G401.6 (cell line): ENCODE data around the gene TMCC1.
"Not testable (repeated sequence)": the region's sequence is repeated elsewhere in the genome, so short reads cannot be mapped to it uniquely, and the experiment has no call there.

Experiments used
- FAIRE-seq: peaks from 2 replicates; lab custom pipeline; 2012; peaks lifted over from hg19 to GRCh38; lab: Jason Lieb, UNC

TMCC1 gene

GRCh38 chr3:129893581-129894070 lies at the start of gene TMCC1:
TSS of gene TMCC1 (minus strand) at chr3:129893711.
- FAIRE-seq = no peak

- no peak for FAIRE-seq
Measured at GRCh38 chr3:129943020-129943419, 49.5 kb upstream of the TMCC1 start.

GRCh38 chr3:129942296-129942695 lies 48.8 kb upstream of the TMCC1 start:
- FAIRE-seq = no peak

GRCh38 chr3:129940086-129940485 lies 46.6 kb upstream of the TMCC1 start:
- FAIRE-seq = no peak

- no peak for FAIRE-seq
Measured at GRCh38 chr3:129938140-129938930, 44.8 kb upstream of the TMCC1 start.

GRCh38 chr3:129937717-129938116 lies 44.2 kb upstream of the TMCC1 start:
- FAIRE-seq = no peak

GRCh38 chr3:129936757-129937156 lies 43.2 kb upstream of the TMCC1 start:
- FAIRE-seq = no peak

- FAIRE-seq = peak; percentile 75
Measured at GRCh38 chr3:129934234-129935123, 41.0 kb upstream of the TMCC1 start.

- no peak for FAIRE-seq
Measured at GRCh38 chr3:129933471-129933870, 40.0 kb upstream of the TMCC1 start.

GRCh38 chr3:129929383-129929782 lies 35.9 kb upstream of the TMCC1 start:
- FAIRE-seq = no peak

- no peak for FAIRE-seq
Measured at GRCh38 chr3:129927072-129927471, 33.6 kb upstream of the TMCC1 start.

GRCh38 chr3:129919806-129920205 lies 26.3 kb upstream of the TMCC1 start:
- no peak for FAIRE-seq

GRCh38 chr3:129919357-129919756 lies 25.8 kb upstream of the TMCC1 start:
- FAIRE-seq = no peak

GRCh38 chr3:129918461-129918860 lies 24.9 kb upstream of the TMCC1 start:
- no peak for FAIRE-seq

GRCh38 chr3:129917423-129918007 lies 24.0 kb upstream of the TMCC1 start:
- FAIRE-seq = no peak

GRCh38 chr3:129913618-129914017 lies 20.1 kb upstream of the TMCC1 start:
- no peak for FAIRE-seq

- FAIRE-seq = peak; percentile 27
Measured at GRCh38 chr3:129911261-129911861, 17.9 kb upstream of the TMCC1 start.

- not testable (repeated sequence) for FAIRE-seq
Measured at GRCh38 chr3:129909235-129909634, 15.7 kb upstream of the TMCC1 start.

- no peak for FAIRE-seq
Measured at GRCh38 chr3:129908417-129908816, 14.9 kb upstream of the TMCC1 start.

GRCh38 chr3:129901272-129901671 lies 7.8 kb upstream of the TMCC1 start:
- not testable (repeated sequence) for FAIRE-seq

- FAIRE-seq = no peak
Measured at GRCh38 chr3:129897026-129897425, 3.5 kb upstream of the TMCC1 start.

GRCh38 chr3:129892857-129893580 lies 492 bp downstream of the TMCC1 start:
- no peak for FAIRE-seq
